ENCODE data around the gene RXRG.

The RXRG gene

GRCh38 chr1:165353731-165354671, 90.9 kb downstream of the RXRG start:
- TF ChIP-seq, protein P1, sequence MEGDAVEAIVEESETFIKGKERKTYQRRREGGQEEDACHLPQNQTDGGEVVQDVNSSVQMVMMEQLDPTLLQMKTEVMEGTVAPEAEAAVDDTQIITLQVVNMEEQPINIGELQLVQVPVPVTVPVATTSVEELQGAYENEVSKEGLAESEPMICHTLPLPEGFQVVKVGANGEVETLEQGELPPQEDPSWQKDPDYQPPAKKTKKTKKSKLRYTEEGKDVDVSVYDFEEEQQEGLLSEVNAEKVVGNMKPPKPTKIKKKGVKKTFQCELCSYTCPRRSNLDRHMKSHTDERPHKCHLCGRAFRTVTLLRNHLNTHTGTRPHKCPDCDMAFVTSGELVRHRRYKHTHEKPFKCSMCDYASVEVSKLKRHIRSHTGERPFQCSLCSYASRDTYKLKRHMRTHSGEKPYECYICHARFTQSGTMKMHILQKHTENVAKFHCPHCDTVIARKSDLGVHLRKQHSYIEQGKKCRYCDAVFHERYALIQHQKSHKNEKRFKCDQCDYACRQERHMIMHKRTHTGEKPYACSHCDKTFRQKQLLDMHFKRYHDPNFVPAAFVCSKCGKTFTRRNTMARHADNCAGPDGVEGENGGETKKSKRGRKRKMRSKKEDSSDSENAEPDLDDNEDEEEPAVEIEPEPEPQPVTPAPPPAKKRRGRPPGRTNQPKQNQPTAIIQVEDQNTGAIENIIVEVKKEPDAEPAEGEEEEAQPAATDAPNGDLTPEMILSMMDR (IDR thresholded peaks at IDR 0.05; ENCODE audit: control insufficient read depth, extremely low read depth, insufficient read depth): no peak
- no peak overlapping the region for H3K4me3 ChIP-seq (ENCODE audit: low read depth, low read length)
- DNase-seq (ENCODE audit: low read depth): no peak

- TF ChIP-seq, protein P1 (IDR thresholded peaks at IDR 0.05; ENCODE audit: control insufficient read depth, extremely low read depth, insufficient read depth): no peak
- H3K4me3 ChIP-seq (ENCODE audit: low read depth, low read length): no peak overlapping the region
- DNase-seq (ENCODE audit: low read depth): no peak
These were observed 92.3 kb downstream of the RXRG start for GRCh38 chr1:165352442-165353293.

- TF ChIP-seq, protein P1 (IDR thresholded peaks at IDR 0.05; ENCODE audit: control insufficient read depth, extremely low read depth, insufficient read depth): no peak
- H3K4me3 ChIP-seq (ENCODE audit: low read depth, low read length): no peak overlapping the region
- DNase-seq (ENCODE audit: low read depth): no peak
These were observed 93.0 kb downstream of the RXRG start for GRCh38 chr1:165351863-165352441.
